GM12801 (cell line): ENCODE results near the gene PLN.

ENCODE experiments used
- TF ChIP-seq, protein P1 (sequence below): IDR thresholded peaks from one replicate; pipeline ENCODE4 v1.5.1; 2011; ENCODE audit warnings: control low read depth; ENCODE audit not compliant: insufficient read length; ENCODE audit errors: extremely low read depth

Gene PLN

DNA sequence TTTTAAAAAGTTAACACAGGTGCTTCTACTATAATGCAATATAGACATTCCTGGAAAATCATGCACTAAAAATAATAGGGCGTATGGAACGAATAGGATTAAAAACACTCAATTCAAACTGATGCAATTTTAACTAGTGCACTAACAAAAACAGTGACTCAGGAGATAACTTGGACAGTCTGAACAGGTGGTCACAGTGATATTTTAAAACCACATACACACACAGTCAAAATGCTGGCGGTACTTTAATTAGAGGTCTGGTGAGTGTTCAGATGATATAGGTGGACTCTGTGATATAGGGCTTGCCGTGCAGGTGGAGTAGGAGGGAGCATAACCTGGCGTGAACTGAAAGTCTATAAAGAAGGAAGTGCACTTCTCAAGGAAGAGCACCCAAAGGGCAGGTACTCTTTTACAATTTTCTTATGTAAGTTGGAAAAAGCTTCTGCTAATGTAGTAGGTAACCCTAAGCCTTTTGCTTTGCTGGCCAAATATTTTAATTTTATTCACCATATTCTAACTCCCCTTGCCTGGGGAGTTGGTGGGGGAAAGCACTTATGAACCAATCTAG is 41.9 kb upstream of the PLN start:
- TF ChIP-seq, protein P1, sequence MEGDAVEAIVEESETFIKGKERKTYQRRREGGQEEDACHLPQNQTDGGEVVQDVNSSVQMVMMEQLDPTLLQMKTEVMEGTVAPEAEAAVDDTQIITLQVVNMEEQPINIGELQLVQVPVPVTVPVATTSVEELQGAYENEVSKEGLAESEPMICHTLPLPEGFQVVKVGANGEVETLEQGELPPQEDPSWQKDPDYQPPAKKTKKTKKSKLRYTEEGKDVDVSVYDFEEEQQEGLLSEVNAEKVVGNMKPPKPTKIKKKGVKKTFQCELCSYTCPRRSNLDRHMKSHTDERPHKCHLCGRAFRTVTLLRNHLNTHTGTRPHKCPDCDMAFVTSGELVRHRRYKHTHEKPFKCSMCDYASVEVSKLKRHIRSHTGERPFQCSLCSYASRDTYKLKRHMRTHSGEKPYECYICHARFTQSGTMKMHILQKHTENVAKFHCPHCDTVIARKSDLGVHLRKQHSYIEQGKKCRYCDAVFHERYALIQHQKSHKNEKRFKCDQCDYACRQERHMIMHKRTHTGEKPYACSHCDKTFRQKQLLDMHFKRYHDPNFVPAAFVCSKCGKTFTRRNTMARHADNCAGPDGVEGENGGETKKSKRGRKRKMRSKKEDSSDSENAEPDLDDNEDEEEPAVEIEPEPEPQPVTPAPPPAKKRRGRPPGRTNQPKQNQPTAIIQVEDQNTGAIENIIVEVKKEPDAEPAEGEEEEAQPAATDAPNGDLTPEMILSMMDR: no peak

DNA sequence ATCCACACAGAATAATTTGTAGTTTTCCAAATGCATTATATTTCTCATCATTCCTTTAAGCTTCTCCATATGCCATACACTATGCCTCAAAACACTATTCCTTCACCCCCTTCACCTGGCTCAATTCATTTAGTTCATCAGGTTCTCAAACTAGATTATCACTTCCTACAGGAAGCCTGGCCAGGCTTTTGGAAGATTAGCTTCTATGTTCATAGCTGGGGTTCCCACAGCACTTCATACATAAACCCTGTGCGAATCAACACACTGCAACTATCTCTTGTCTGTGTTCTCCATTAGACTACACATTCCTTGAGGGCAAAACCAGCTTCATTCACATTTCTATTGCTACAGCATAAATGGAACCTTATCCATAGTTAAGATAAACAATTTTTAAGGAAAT is 40.5 kb upstream of the PLN start:
- TF ChIP-seq, protein P1: no peak

DNA sequence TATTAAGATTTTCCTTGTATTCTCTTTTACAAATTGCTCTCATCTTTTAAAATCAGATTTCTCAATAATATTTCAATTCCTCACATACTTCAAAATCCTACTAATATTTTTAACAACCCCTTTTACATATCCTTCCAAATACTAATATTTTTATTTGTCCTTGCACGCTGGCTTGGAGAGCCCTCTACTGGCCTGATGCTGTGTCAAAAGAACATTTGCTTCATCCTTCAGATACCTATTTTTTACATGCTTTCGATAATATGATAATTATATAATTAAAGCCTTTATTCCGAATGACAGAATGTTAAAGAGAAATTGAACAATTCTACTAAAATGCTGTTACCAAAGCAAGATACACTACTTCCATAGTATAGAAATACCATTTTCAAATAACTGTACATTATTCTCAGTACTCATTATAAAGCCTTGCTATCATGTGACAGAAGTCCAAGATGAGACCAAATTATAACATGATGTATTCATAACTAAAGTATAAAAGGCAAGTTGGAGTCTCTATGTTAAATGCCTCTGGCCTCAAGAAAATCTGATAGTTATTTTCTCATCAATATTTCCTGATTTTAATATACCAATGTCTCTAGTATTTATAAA is 39.0 kb upstream of the PLN start:
- TF ChIP-seq, protein P1: no peak

DNA sequence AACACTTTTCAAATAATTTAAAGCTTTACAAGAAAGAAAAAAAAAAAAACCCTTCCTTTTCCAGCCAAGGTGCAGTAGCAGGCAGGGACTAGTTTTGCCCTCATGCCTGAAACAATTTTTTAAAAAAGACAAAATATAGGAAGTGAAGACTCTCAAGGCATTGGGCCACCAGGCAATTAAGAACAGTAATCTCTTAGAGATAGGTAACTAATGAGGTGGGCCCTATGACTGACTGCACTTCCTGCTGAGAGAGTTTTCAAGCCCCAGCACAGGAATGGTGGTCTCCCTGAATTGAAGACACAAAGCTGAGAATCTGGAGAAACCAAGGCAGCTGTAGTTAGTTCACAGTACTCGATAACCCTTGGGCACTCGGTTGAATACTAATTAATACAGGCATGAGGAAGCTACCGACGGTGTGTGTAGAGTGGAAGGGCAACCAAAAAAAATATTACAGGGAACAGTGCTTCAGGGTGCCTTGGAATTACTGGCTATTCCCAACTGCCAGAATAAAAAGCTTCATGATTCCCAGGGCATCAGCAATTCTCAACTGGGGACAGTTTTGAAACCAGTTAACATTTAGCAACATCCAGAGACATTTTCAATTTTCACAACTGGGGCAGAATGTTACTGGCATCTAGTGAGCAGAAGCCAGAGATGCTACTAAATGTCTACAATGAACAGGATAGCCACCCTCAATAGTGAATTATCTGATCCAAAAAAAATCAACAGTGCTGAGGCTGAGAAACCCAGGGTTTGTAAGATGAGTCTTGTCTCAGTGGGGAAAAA is 36.0 kb upstream of the PLN start:
- TF ChIP-seq, protein P1: no peak

GRCh38 chr6:118514689-118515088 is 33.4 kb upstream of the PLN start:
- TF ChIP-seq, protein P1: no peak

DNA sequence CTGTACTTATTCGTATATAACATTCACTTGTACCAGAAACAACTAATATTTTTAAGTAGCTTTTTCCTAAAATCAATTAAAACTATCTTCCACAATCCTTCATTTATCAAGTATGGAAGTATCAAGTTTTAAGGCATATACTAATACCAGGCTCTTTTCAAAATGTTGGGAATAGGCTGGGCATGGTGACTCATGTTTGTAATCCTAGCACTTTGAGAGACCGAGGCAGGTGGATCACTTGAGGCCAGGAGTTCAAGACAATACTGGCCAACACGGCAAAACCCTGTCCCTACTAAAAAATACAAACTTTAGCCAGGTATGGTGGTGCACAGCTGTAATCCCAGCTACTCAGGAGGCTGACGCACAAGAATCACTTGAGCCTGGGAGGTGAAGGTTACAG is 25.7 kb upstream of the PLN start:
- TF ChIP-seq, protein P1: no peak

DNA sequence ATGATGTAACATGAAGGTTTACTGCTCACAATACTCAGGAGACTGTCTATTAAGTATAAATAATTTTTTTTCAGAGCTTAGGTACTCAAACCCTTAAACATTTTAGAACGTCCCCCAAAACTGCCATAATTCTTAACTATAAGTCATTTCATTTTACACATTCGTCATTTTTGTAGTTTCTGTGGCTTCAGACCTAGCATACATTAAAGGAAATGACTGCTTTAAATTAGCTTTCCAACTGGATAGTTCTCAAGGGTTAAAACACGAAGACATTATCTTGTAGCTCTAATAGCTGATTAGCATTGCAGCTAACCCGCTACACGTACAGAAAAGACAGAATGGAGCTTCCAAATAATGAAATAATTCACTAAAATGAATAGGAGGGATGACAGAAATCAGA is 24.9 kb upstream of the PLN start:
- TF ChIP-seq, protein P1: no peak
